K562 (cell line): ENCODE results near the gene SLC11A1. TPM values are rescaled to one million over a fixed set of nuclear protein-coding genes. Genes with fewer than 3 reads are reported as not detected.
A peak's percentile ranks its signal among the peaks of the same experiment; 100 is the strongest.

Source experiments
- DACH1 ChIP-seq: fragments of 450-650 bp; IDR thresholded peaks from 2 replicates; pipeline ENCODE4 v1.6.1; 2018; ENCODE audit not compliant: partially characterized antibody
- HNRNPK ChIP-seq: fragments of 200-400 bp; formaldehyde crosslinking; IDR thresholded peaks from one replicate; pipeline ENCODE4 v1.6.1; 2018; ENCODE audit warnings: mild to moderate bottlenecking, low read depth, low read length; ENCODE audit not compliant: poor library complexity, severe bottlenecking
- MCM7 ChIP-seq, 2 experiments: fragments of 450-650 bp; IDR thresholded peaks; 2 replicates each; pipeline ENCODE4 v1.6.1; 2016 to 2018
- SMARCC2 ChIP-seq: fragments of 450-650 bp; IDR thresholded peaks from 2 replicates; pipeline ENCODE4 v1.6.1; 2017; ENCODE audit warnings: antibody characterized with exemption, moderate library complexity, mild to moderate bottlenecking, low read depth
- TRIM24 ChIP-seq, 2 experiments: fragments of 450-650 bp; IDR thresholded peaks; 2 replicates each; pipeline ENCODE4 v1.6.1; 2016
- ZFP30 ChIP-seq: fragments of 250-450 bp; sonication (Bioruptor Pico); IDR thresholded peaks from 2 replicates; pipeline ENCODE4 v1.8.0; 2022; ENCODE audit warnings: moderate library complexity, mild to moderate bottlenecking, inconsistent platforms, borderline replicate concordance
- ZFX ChIP-seq: sonication (generic); formaldehyde crosslinking; IDR thresholded peaks from 2 replicates; pipeline ENCODE4 v1.8.0; 2022; ENCODE audit warnings: mild to moderate bottlenecking, missing genetic modification reagents, moderate library complexity
- ZNF695 ChIP-seq: fragments of 450-650 bp; formaldehyde crosslinking; IDR thresholded peaks from 2 replicates; pipeline ENCODE4 v1.4.0; 2020; ENCODE audit warnings: mild to moderate bottlenecking, moderate library complexity
- ZNF699 ChIP-seq: fragments of 250-450 bp; sonication (Bioruptor Pico); IDR thresholded peaks from 2 replicates; pipeline ENCODE4 v1.8.0; 2021; ENCODE audit warnings: mild to moderate bottlenecking, moderate library complexity; ENCODE audit not compliant: insufficient replicate concordance
- polyA plus RNA-seq, 8 experiments: library from polyadenylated mRNA; depleted of rRNA in 4 of 8; stranded (reverse) in 5 of 8; unstranded in 3 of 8; fragments of >200 nt; fragmentation: Nextera tagmentation in 2 of 8; fragmentation: Illumina TruSeq in 1 of 8; extraction: Ambion mirVana in 2 of 8; extraction: Trizol in 1 of 8; gene quantifications; 2 replicates each; pipeline versions ENCODE4 v1.2.1 to v1.2.3, GENCODE V29; 2011 to 2014; ENCODE audit warnings: inconsistent platforms in 1 of 8, missing spikeins in 1 of 8
- total RNA-seq, 7 experiments: library from RNA; depleted of rRNA in 6 of 7; stranded (reverse); fragments of >200 nt in 6 of 7; fragmentation: Illumina TruSeq in 2 of 7; extraction: Trizol in 2 of 7; gene quantifications; 2 replicates each; pipeline versions ENCODE4 v1.2.1 to v1.2.3, GENCODE V29; 2011 to 2021; ENCODE audit warnings: low replicate concordance in 1 of 7
- TF ChIP-seq, protein P1 (sequence below): fragments of 450-650 bp; formaldehyde crosslinking; IDR thresholded peaks from 2 replicates; pipeline ENCODE4 v1.4.0; 2020; ENCODE audit warnings: mild to moderate bottlenecking, moderate library complexity
- TF ChIP-seq, protein P2 (sequence below): fragments of 450-650 bp; IDR thresholded peaks from 2 replicates; pipeline ENCODE4 v1.6.1; 2016; ENCODE audit warnings: low read depth
- TF ChIP-seq, protein P3 (sequence below): sonication (generic); formaldehyde crosslinking; IDR thresholded peaks from 2 replicates; pipeline ENCODE4 v1.8.0; 2022; ENCODE audit warnings: mild to moderate bottlenecking, missing genetic modification reagents

SLC11A1 gene
- total and polyA plus RNA-seq, 9 of the 15 experiments (the other 6 are each of a cell fraction or from before 2014, with no cell fraction given) = 0.35 to 1.6 (median 0.65) TPM

DNA sequence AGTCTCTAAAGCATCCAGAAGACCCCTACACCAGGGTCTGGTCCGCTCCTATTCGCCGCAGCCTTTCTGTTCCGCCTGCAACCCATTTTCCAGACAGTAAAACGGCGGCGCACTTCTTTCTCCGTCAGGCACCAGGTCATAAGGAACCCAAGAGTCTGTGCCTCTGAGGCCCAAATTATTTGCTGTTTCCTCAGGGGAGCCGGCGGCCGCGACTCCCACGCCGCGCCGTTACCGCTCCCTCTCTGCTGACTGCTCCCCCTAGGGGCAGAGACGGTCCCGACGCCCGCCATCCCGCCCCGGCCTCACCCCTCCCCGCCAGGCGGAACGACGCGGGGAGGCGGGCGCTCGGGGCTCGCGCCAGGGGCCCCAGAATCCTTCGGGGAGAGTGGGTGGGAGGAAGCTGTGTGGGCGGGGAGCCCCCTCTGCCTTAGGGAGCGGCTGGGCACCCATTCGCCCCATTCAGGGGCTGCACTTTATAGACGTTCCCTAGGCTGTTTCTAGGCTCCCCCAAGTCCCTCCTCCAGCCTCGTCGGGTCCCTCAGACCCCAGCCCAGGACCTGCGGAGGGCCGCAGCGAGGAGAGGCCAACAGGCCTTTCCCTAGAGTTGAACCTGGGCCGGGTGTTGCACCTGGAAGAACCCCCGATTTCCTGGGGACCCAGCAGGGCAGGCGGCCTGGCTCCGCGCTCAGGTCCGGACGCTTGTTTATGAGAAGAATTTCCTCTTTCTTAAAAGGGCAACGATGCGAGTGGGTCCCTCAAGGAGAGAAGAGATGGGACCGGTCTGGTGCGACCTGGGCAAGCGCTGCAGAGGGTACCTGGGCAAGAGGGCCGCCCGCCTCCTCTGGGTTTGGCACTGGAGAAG lies 14.0 kb downstream of the SLC11A1 start (continued):
- TF ChIP-seq, protein P1, sequence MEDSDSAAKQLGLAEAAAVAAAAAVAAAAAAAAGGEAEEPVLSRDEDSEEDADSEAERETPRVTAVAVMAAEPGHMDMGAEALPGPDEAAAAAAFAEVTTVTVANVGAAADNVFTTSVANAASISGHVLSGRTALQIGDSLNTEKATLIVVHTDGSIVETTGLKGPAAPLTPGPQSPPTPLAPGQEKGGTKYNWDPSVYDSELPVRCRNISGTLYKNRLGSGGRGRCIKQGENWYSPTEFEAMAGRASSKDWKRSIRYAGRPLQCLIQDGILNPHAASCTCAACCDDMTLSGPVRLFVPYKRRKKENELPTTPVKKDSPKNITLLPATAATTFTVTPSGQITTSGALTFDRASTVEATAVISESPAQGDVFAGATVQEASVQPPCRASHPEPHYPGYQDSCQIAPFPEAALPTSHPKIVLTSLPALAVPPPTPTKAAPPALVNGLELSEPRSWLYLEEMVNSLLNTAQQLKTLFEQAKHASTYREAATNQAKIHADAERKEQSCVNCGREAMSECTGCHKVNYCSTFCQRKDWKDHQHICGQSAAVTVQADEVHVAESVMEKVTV (CRISPR knock-in tag) = peak; percentile 54
- TF ChIP-seq HNRNPK (no peak), MCM7 (IDR thresholded peaks at IDR 0.05) (no peak), ZFX (CRISPR knock-in tag) (peak; percentile 67), DACH1 (peak; percentile 27), ZNF699 (CRISPR knock-in tag) (no peak), ZFP30 (CRISPR knock-in tag) (no peak), TRIM24 (IDR thresholded peaks at IDR 0.05) (0 out of 4 replicates have a peak, but pooled peaks of 1 of the 2 experiments have one; percentile 9), SMARCC2 (no peak), ZNF695 (no peak)
- TF ChIP-seq, protein P2, sequence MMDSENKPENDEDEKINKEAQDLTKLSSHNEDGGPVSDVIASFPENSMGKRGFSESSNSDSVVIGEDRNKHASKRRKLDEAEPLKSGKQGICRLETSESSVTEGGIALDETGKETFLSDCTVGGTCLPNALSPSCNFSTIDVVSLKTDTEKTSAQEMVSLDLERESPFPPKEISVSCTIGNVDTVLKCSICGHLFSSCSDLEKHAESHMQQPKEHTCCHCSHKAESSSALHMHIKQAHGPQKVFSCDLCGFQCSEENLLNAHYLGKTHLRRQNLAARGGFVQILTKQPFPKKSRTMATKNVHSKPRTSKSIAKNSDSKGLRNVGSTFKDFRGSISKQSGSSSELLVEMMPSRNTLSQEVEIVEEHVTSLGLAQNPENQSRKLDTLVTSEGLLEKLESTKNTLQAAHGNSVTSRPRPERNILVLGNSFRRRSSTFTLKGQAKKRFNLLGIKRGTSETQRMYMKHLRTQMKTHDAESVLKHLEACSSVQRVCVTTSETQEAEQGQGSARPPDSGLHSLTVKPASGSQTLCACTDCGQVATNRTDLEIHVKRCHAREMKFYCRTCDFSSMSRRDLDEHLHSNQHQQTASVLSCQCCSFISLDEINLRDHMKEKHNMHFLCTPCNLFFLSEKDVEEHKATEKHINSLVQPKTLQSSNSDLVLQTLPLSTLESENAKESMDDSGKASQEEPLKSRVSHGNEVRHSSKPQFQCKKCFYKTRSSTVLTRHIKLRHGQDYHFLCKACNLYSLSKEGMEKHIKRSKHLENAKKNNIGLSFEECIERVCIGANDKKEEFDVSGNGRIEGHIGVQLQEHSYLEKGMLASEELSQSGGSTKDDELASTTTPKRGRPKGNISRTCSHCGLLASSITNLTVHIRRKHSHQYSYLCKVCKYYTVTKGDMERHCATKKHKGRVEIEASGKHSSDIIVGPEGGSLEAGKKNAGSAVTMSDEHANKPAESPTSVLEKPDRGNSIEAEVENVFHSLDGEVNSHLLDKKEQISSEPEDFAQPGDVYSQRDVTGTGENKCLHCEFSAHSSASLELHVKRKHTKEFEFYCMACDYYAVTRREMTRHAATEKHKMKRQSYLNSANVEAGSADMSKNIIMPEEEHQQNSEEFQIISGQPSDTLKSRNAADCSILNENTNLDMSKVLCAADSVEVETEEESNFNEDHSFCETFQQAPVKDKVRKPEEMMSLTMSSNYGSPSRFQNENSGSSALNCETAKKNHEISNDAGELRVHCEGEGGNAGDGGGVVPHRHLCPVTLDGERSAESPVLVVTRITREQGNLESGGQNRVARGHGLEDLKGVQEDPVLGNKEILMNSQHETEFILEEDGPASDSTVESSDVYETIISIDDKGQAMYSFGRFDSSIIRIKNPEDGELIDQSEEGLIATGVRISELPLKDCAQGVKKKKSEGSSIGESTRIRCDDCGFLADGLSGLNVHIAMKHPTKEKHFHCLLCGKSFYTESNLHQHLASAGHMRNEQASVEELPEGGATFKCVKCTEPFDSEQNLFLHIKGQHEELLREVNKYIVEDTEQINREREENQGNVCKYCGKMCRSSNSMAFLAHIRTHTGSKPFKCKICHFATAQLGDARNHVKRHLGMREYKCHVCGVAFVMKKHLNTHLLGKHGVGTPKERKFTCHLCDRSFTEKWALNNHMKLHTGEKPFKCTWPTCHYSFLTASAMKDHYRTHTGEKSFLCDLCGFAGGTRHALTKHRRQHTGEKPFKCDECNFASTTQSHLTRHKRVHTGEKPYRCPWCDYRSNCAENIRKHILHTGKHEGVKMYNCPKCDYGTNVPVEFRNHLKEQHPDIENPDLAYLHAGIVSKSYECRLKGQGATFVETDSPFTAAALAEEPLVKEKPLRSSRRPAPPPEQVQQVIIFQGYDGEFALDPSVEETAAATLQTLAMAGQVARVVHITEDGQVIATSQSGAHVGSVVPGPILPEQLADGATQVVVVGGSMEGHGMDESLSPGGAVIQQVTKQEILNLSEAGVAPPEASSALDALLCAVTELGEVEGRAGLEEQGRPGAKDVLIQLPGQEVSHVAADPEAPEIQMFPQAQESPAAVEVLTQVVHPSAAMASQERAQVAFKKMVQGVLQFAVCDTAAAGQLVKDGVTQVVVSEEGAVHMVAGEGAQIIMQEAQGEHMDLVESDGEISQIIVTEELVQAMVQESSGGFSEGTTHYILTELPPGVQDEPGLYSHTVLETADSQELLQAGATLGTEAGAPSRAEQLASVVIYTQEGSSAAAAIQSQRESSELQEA = no peak
- TF ChIP-seq, protein P3, sequence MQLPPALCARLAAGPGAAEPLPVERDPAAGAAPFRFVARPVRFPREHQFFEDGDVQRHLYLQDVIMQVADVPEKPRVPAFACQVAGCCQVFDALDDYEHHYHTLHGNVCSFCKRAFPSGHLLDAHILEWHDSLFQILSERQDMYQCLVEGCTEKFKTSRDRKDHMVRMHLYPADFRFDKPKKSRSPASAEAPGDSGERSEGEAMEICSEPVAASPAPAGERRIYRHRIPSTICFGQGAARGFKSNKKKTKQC (CRISPR knock-in tag) = no peak; the same call in 1 of the 2 replicates
